HG02571 (cell line): Measurements from ENCODE around the gene KCNC1.

Experiments
- ATAC-seq: cut with Tn5 transposase; IDR thresholded peaks from one replicate; pipeline ENCODE4 v1.9.1; 2021; ENCODE audit warnings: mild to moderate bottlenecking, moderate library complexity; ENCODE audit not compliant: unreplicated experiment

KCNC1 gene

DNA sequence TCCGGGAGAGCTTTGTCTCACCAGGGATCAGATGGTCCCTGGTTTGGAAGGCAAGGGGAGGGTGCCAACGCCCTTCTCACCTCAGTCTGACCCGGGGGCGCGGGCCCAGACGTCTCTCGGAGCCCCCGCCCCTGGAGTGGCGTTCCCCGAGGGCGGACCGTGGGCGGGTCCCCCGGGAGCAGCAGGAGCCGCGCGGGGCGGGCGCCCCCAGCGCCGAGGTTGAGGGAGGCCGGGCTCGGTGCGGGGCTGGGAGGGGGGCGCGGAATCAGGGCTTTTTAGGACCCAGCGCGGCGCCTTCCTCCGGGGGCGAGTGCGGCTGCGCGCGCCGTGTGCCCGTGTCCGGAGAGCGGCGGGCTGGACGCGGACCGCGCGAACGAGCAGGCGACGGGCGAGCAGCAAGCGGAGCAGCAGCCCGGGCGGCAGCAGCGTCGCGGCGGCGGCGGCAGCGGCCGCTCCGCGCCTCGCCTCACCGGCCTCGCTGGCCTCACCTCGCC, at the start of gene KCNC1:
Gene KCNC1, plus strand, starts transcription at position 364 of the 494 bp plus-strand sequence. CDS start 1,222 bp downstream, outside the sequence.
- no peak for ATAC-seq

DNA sequence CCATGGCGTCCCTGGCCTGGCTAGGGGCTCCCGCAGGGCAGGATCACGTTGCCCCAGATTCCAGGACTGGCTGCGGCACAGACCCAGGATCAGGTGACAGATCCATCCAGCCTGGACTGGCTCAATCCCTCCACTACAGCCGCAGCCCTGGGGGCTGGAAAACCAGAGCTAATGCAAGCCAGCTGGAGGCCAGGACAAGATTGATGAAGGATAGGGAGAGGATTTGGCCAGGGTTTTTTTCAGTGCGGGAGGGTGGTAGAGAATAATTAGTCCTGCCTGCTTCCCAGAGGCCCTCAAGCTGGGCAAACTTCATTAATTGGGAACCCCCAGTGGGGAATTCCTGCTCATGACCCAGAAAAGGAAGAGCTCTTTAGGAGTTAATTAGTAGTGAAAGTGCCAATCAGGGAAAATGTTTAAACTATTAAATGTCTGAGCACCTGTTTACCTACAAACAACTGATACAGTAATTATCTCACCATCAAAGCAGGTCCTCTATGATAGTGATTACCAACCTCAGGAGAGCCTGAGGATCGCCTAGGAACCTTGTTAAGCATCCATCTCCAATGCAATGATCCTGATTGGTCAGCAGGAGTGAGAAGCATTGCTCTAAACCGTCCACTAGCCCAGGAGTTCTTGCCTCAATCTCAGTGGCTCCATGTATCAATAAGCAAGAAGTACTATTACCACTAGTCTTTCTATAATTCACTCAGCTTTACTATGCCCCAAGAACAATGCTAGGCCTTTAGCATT, 48.2 kb upstream of the KCNC1 start:
- no peak for ATAC-seq

- no peak for ATAC-seq
Observed at GRCh38 chr11:17687946-17688670, 46.5 kb upstream of the KCNC1 start.

GRCh38 chr11:17691550-17691949, 43.0 kb upstream of the KCNC1 start:
- no peak for ATAC-seq

DNA sequence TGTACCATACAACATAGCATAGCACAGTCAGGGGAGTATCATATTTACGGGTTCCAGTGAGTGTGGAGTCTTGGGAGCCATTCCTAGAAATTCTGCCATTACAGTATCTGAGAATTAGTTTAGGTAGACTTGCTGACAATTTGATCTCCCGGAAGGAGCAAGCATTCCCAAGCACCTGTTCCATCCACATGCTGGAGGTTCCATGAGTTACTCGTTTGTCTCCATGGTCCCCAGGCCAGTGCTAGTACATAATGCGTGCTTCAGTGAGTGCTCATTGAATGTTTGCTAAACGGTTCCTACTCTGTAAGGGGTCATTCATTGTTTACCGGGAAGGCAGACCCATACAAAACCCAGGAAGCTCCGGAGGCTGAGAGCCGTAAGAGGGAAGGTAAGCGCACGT, 42.6 kb upstream of the KCNC1 start:
- ATAC-seq = no peak

GRCh38 chr11:17692931-17693330, 41.6 kb upstream of the KCNC1 start:
- ATAC-seq = no peak

DNA sequence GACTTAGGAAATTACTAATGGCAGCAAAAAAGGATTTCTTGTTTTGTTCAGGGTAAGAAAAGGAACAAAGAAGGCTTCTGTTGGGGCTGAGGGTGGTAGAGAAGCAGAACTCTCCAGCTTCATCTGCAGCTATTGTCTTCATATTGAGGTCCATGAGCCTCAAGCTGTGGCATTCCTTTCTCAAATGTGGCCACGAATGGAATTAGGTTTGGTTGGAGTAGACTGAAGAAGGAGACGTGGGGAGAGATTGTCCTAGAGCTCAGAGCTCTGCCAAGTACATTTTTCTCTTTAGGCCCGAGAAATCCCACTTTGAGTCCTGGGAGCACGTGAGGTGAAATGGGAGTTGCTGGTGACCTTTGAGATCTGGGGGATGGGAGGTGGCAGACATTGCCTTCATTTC, 41.0 kb upstream of the KCNC1 start:
- no peak for ATAC-seq

DNA sequence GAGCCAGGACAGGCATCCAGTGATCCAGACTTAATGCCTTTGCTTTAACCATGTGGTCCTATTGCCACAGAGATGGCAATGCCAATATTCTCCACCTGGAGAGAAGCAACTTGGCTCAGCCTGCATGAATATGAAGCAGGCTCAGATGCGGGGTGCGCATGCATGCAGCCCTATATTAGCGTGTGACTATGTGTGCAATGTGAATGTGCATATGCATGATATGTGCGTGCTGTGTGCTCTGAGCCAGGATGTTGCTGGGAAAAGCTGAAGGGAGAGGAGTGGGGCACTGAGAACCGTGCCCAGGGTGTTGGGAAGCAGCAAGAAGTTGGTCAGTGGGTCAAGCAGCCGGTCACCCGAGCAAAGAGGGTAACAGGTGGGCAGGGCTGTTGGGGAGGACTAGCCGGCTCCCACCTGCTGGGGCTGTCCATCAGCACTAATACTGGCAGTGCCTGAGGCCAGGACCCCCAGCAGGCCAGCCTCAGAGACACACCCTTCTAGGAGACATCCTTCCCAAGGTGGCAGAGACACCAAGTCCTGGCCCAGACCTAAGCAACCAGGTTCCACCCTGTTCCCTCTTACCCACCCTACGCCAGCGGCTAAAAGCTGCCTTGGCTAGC, 40.0 kb upstream of the KCNC1 start:
- ATAC-seq = no peak

- ATAC-seq = no peak
Observed at GRCh38 chr11:17695454-17696441, 38.8 kb upstream of the KCNC1 start.

DNA sequence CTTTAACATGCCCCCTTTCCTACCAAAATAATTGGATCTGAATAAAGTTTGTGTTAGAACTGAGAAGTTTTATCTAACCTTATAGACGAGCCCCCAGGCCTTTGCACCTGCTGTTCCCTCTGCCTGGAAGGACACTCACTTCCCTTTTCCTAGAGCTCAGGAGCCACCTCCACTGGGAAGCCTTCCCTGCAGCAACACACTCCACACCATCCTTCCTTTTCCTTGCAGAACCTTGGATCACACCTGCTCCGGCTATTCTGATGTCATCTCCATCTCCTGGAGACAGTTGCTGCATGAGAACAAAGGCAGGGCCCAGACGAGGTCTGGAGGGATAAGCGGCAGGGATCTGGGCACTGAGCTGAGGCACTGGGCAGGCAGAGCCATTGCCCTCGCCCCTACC, 37.8 kb upstream of the KCNC1 start:
- ATAC-seq = no peak

DNA sequence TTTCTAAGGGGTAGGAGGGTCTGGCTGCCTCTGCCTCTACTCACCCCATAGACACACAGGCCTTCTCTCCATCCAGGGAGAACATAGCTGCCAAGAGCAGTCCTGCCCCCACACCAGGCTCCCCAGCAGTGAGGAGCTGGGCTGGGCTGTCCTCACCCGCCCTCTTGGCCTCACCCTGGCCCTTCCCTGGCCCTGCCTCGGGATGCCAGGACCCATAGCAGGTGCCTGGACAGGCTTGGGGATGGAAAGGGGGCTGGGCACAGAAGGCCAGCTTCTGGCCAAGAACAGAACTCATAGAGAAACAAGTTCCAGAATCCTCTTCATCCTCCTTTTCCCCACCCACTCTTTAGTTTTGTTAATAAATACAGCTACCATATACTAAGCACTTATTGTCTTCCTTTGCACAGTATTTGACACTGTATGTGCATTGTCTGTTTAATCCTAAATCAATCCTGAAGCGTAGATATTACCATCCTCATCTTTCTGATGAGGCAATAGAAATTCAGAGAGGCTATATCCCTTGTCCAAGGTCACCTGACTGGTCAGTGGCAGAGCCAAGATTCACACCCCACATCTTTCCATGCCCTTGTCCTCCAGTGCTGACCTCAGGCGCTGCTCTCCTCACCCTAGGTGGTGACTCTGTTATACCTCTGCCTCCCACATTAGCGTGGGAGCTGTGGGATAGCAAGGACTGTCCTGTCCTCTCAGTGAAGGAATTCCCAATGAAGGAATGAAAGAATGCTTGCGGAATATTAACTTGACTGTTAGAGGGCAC, 37.2 kb upstream of the KCNC1 start:
- no peak for ATAC-seq

GRCh38 chr11:17699147-17700114, 35.1 kb upstream of the KCNC1 start:
- ATAC-seq = no peak

DNA sequence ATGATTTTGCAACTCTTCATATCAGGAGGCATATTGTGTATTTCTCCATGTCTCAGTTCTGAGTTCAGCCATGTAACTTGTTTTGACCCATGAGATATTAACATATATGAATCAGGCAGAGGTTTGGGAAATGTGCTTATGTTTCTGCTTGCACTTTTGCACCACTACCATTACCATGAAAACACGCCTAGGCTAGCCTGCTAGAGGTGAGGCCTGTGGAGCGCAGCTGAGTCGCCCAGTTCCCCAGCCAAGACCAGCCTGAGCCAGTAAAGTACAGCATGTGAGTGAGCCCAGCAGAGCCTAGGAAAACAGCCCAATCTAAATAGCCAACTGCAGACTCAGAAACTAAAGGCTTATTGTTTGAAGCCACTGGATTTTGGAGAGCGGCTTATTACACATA, 33.6 kb upstream of the KCNC1 start:
- ATAC-seq = no peak

DNA sequence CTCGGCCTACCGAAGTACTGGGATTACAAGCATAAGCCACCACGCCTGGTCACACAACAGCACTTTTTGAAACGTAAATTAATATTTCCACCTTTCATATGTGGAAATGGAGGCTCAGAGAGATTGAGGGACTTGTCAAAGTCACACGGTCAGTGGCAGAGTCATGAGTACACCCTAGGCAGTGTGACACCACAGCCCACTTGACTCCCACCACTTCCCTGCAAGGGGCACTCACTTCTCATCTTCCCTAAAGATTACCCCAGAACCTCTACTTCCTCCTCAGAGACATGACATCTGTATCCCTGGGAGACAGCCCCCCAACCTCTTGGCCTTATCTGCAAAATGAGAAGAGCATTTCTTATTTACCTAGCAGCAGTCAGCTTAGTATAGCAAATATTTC, 31.7 kb upstream of the KCNC1 start:
- ATAC-seq = no peak

DNA sequence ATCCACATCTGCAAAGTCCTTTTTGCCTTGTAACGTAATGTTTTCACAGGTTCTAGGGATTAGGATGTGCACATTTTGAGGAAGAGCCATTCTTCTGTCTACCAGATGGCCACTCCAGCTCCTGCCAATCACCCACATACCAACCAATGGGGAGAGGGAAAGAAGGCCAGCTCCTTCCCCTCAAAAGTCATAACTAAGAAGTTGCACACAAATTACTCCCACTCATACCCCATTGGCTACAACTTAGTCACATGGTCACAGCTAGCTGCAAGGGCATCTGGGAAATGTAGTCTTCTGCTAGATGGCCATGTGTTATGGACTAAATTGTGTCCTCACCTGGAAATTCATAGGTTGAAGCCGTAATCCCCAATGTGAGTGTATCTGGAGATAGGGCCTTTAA, 30.6 kb upstream of the KCNC1 start:
- no peak for ATAC-seq

GRCh38 chr11:17707830-17708229, 26.8 kb upstream of the KCNC1 start:
- ATAC-seq = no peak

DNA sequence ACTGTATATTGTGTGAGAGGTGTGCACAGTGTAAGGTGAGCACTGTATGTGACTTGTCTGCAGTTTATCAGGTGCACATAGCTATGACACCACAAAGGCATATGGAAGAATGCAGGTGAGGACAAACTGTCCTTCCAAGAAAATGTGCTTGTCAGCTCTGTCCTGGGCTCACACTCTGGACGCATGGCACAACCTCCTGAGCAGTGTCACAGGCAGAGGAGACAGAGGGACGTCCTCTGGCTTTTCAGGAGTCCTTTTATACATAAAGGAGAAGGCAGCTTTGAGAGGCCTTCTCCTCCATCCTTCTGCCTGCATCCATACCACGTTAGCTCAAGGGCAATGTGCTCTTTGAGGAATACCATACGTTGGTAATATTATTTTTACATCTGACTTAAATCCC, 22.7 kb upstream of the KCNC1 start:
- ATAC-seq = no peak

DNA sequence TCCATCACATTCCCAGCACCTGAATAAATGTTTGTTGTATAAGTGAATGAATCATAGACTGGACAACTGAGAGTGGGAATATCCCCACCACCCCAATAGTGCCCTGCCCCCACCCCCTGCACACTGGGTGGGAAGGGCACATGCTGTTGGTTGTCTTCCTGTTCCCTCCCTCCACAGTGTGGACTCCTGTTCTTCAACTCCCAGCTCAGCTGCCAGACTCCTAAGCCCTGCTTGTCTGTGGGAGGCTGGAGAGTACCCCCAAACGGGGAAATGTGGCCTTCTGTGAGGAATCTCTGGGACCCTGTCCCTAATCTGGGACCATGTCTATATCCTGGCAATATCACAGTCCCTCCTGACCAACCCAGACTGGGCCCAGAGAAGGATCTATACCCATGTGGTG, 20.7 kb upstream of the KCNC1 start:
- no peak for ATAC-seq

DNA sequence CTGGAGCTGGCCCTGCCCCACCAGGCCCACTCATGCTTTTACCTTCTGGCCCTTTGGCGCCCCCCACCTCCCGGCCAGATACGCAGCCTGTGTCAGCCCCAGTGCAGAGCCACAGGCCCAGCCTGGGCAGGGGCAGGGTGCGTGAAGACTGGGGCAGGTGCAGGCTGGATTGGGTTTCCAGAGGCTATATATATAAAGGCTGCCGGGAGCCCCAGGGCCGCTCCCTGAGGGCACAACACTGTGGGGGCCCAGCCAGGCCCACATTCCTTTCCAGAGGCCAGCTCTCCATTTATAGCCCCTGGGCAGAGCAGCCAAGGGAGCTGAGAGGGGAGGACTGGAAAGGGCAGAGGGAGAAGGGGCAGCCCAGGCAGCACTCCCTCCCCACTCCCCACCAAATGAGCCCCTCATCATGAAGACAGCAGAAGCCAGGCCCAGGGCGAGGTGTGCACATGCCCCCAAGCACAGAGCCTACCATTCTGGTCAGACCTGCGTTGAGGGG, 20.2 kb upstream of the KCNC1 start:
- ATAC-seq = no peak
